IPS-11a (cell line): ENCODE results near the gene GABPB2.

Experiments
- H3K4me3 ChIP-seq: one replicate; pipeline ENCODE4 v1.5.1; 2013; ENCODE audit warnings: low read depth, low read length, control low read depth

GABPB2 gene

DNA sequence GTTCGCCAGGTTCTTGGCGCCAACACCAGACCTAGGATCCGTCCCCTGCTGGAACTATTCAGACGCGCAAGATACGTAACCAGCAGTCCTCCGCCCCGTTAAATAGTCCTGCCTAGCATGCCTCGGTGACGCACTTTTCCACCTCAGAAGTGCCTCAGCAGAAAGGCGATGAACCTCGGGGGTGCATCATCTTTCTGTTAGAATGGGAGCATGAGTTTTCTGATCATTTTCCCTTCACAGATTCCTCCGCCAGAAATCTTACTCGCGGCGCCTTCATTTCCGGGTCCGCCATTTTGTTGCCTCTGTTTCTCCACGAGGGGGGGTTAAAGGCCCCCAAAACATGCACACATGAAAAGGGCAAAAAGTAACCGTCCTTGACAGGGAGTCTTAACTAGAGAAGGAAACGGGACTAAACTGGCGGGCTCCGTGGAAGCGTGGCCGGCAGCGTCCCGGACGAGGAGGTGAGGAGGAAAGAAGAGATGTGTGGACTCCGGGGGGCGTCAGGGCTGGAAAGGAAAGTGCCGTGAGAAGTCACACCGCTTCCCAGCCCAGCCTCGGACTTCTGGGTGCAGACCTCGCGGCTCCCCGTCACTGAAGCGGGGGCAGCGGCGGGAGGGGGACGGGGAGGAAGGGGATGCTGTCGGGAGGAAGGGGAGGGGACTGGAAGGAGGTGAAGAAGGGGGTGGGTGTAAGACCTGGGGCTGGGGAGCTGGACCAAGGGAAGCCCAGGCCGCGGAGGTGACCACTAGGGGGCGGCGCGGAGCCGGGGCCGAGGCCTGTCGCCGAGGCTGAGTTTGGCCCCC lies at the start of gene GABPB2:
Gene GABPB2 (plus strand): TSS at position 288 of the 803 bp plus-strand sequence. CDS start 17,429 bp downstream, outside the sequence.
- H3K4me3 ChIP-seq = peak within 1 kb of the TSS; percentile 79

DNA sequence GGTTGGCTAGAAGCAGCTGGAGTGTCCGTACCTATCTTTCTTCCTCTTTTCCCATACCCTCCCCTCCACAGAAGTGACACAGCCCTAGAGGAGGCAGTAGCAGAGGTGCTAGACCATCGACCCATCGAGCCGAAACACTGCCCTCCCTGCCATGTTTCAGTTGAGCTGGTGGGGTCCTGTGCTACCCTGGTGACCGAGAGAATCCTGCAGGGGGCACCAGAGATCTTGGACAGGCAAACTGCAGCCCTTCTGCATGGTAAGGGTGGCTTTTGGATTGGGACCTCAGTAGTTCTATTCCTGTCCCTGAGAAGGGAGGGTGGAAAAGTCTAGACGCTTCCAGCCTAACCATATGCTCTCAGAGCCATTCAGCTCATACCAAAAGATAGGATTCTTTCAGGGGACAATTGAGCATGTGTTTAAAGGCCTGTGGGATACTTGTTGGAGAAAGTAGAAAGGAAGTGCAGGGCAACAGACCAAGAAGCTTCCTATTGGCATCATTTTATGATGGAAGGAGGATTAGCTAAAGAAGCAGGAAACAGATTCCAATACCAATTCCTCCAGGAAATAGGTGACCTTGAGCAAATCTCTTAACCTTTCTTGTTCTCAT lies 45.9 kb upstream of the GABPB2 start:
- H3K4me3 ChIP-seq = no peak overlapping the region

DNA sequence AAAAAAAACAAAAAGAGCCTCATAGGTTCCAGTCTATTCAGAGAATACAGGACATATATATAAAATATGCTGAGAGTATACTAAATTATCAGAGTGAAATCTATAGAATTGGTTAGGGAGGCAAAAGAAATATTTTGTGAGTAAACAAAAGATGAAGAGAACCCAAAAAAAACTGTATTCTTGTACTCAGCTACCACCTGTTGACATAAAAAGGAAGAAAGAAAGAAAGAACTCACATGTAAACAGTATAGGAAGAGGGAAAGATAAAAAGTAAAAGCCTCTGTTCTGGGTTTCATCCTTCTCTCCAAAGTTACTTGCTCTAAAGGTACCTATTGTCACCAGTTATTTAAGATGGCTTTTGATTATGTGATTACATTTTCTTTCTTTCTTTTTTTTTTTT lies 44.1 kb upstream of the GABPB2 start:
- no peak overlapping the region for H3K4me3 ChIP-seq

DNA sequence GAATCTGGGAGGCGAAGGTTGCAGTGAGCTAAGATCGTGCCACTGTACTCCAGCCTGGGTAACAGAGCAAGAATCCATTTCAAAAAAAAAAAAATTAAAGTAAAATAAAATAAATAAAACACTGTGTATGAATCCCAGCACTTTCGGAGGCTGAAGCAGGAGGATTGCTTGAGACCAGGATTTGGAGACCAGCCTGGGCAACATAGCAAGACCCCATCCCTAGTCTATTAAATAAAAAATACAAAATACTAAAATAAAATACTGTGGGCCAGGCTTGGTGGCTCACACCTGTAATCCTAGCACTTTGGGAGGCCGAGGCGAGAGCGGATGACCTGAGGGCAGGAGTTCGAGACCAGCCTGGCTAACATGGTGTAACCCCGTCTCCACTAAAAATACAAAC lies 38.4 kb upstream of the GABPB2 start:
- no peak overlapping the region for H3K4me3 ChIP-seq

DNA sequence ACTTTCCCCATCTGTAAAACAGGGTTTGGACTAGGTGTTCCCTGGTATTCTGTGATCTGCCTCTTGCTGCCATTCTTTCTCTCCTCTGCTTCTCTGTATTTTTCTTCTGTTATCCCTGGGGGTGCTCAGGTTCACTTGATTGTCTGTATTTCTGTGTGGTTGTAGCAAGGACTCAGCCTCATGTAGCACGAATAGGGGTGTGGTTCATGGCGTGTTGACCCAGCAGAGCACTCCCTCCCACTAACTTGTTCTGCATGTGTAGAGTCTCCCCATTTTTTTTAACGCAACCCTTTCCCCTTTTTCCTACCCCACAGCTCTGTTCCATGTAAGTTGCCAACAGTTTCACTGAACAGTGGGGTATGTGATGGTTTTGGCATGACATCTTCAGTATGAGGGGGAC lies 35.4 kb upstream of the GABPB2 start:
- no peak overlapping the region for H3K4me3 ChIP-seq

DNA sequence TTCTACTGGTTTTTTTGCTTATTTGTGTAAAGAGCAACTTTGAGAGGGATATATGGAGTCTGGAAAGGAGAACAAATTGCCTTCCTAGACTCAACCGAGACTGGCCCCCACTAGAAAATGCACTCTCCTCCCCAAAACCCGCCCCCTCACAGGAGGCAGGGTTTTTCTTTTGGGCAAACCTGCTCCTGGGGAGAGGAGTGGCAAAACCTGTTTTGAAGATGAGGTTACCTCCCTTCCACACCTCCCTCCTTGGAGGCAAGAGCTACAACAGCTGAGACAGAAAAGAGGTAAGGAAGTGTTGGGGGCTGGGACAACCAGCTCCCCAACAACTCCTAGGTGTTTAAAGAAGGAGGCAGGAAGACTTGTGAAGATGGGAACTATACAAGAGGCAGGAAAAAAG lies 34.2 kb upstream of the GABPB2 start, which contains the start of gene BNIPL:
Gene BNIPL (plus strand): TSS at position 231 of the 400 bp plus-strand sequence. CDS start 140 bp downstream, at position 371.
- no peak within 1 kb of the TSS for H3K4me3 ChIP-seq

DNA sequence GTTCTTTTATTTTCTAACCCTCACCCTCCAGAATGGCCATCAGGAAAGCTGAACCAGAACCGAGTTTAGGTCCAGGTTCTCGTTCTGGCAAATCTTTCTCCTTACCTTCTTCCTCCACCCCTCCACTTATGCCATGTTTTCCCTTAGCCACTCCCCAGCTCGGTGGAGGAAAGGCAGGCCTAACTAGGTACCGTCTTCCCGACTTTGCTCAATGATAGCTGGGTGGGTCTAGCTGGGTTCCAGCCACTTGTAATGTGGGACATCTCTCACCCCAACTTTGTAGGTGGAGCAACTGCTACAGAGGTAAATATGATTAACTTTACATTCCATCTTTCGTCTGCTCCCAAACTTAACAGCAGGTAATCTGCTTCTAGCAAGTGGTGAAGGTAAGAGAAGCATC lies 33.5 kb upstream of the GABPB2 start:
- H3K4me3 ChIP-seq = no peak overlapping the region

DNA sequence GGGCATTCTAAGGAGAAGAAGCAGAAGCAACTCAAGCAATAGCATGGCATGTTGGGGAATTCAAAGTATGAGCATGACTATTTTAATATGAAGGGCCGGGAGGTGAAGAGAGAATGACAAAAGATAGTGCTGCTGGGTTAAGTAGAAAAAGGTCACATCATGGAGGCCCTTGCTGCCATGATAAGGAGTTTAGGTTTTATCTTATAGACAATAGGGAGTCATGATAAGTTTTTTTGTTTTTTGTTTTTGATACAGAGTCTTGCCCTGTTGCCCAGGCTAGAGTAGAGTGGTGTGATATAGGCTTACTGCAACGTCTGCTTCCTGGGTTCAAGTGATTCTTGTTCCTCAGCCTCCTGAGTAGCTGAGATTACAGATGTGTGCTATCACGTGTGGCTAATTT lies 31.0 kb upstream of the GABPB2 start:
- no peak overlapping the region for H3K4me3 ChIP-seq

DNA sequence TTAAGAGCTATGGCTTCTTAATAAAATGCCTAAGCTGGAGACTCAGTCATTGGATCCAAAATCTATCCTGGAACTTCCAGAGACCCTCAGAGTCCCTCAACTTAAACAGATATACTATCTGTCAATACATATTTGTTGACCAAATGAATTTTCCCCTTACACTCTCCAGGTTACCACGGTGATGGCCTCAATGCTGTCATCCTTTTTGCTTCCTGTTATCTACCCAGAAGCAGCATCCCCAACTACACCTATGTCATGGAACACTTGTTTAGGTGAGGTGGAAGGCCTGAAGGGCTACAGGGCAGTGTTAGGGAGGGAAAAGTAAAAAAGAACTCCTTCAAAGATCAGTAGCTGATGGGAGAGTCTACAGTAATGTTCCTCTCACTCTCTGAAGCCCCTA lies 27.4 kb upstream of the GABPB2 start:
- H3K4me3 ChIP-seq = no peak overlapping the region

DNA sequence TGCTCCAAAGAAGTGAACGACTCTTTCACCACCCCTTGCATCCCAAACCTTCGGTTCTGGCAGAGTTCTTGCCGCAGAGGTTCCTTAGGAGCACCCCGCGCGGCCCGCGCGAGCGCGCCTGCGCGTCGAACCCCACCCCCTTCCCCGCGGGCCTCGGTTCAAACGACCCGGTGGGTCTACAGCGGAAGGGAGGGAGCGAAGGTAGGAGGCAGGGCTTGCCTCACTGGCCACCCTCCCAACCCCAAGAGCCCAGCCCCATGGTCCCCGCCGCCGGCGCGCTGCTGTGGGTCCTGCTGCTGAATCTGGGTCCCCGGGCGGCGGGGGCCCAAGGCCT lies 23.0 kb upstream of the GABPB2 start, which contains the start of gene C1orf56:
Gene C1orf56 (plus strand): TSS at position 161 of the 334 bp plus-strand sequence. CDS start 97 bp downstream, at position 258.
- H3K4me3 ChIP-seq = peak within 1 kb of the TSS; percentile 78

DNA sequence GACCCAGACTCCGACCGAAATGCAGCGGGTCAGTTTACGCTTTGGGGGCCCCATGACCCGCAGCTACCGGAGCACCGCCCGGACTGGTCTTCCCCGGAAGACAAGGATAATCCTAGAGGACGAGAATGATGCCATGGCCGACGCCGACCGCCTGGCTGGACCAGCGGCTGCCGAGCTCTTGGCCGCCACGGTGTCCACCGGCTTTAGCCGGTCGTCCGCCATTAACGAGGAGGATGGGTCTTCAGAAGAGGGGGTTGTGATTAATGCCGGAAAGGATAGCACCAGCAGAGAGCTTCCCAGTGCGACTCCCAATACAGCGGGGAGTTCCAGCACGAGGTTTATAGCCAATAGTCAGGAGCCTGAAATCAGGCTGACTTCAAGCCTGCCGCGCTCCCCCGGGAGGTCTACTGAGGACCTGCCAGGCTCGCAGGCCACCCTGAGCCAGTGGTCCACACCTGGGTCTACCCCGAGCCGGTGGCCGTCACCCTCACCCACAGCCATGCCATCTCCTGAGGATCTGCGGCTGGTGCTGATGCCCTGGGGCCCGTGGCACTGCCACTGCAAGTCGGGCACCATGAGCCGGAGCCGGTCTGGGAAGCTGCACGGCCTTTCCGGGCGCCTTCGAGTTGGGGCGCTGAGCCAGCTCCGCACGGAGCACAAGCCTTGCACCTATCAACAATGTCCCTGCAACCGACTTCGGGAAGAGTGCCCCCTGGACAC lies 22.5 kb upstream of the GABPB2 start:
- H3K4me3 ChIP-seq = peak overlapping the region; percentile 78

DNA sequence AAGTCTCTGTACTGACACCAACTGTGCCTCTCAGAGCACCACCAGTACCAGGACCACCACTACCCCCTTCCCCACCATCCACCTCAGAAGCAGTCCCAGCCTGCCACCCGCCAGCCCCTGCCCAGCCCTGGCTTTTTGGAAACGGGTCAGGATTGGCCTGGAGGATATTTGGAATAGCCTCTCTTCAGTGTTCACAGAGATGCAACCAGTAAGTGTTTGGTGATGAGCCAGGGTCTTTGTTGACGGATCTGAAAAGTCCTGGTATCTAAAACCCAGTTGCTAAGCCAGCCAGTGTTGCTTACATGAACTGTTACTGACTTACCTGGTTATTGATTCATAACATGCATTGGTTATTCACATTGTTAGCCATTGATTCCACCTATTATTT lies 21.9 kb upstream of the GABPB2 start:
- peak overlapping the region; percentile 78 for H3K4me3 ChIP-seq

DNA sequence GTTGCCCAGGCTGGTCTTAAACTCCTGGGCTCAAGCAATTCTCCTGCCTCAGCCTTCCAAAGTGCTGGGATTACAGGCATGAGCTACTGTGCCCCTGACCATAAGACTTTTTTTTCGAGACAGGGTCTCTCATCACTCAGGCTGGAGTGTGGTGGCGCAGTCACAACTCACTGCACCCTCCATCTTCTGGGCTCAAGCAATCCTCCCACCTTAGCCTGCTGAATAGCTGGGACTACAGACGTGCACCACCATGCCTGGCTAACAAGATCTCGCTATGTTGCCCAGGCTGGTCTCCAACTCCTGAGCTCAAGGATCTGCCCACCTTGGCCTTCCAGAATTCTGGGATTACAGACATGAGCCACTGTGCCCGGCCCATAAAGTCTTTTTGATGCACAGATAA lies 21.1 kb upstream of the GABPB2 start:
- no peak overlapping the region for H3K4me3 ChIP-seq

DNA sequence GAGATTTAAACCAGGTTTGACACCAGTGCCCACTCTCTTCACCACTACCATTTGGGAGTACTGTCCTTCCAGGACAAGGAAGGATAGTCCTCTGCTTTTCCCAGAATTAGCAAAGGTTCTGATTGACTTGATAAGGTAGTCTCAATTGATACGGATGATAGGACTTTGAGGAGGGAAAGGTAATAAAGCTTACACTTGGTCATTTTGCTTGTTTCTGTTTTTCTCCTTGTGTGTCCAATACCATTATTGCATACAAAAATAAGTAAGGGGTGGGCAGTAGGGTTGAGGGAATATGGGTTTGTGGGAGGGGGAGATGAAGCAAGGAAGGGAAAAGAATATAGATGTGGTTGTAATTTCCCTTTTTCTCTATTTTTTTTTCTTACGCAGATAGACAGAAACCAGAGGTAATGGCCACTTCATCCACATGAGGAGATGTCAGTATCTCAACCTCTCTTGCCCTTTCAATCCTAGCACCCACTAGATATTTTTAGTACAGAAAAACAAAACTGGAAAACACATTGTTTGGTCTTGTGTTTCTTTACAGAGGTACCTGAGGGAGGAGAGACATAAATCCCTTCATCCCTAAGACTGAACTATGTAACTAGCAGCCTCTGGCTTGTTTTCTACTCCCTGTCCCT lies 20.4 kb upstream of the GABPB2 start:
- no peak overlapping the region for H3K4me3 ChIP-seq

DNA sequence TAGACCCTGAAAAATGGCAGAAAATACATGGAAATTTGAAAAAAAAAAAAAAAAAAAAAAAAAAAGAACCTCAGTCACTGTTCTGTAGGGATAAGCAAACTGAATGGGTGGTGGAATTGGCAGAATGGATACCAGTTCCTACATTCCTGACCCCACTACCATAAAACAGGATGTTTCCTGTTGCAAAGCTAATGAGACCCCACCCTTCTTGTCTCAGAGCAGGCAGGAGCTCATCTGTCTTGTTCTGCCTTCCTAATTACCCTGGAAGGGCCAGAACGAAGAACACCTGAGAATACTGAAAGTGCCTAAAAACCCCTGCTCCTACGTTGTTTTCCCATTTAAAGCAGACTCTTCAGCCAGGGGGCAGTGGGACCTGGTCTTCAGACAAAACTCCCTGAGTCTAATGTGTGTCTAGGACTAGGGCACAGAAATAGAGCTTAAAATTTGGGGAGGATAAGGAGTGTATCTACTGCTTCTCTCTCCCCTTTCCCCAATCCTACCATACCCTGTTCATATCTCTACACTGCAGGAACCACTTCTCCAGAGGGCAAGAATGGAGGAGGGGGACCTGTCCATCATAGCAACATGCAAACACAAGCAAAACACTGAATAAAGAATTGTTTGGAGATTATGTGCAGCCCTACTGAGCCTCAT lies 19.1 kb upstream of the GABPB2 start:
- no peak overlapping the region for H3K4me3 ChIP-seq

DNA sequence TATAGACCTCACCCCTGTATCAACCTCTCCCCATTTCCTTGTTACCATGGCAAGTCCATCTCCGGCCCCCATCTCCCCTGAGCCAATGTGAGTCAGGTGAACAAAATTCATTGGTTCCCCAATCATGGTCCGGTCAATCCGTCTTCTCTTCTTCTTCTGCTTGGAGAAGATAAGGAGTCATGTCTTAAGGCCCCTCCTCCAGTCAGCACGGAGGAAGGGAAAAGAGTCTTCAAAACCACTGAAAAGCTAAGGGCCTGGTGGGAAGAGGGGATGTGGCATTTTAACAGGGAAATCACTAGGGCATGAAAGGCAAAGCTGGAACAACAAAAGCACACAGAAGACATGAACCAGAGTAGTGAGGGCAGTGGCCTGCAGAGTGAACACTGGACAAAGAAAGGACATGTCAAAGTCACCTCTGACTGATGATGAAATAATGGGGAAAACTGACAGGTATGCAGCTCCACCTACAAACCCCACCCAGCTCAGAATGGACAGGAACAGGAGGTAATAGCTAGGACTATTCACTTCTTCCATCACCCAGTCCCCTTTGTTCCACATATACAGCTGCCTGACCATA lies 15.5 kb upstream of the GABPB2 start:
- H3K4me3 ChIP-seq = no peak overlapping the region

DNA sequence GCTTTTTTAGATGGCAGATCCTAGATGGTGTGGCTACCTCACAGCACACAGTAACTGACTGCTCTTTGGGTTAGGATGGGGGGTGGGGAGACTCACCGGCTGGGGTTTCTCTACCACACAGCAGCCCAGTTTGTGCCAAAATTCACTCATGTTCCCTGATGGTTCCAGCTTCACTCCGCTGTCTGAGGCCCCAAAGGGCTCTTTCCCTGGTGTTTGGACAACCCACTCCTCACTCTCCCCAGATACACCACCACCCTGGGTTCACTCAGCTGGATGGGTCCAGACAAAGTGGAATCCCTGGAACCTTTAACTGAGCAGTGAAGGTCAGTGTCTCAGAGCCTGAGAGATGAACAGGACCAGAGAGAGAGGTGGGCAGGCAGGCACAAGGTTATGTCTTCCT lies 15.0 kb upstream of the GABPB2 start:
- no peak overlapping the region for H3K4me3 ChIP-seq

DNA sequence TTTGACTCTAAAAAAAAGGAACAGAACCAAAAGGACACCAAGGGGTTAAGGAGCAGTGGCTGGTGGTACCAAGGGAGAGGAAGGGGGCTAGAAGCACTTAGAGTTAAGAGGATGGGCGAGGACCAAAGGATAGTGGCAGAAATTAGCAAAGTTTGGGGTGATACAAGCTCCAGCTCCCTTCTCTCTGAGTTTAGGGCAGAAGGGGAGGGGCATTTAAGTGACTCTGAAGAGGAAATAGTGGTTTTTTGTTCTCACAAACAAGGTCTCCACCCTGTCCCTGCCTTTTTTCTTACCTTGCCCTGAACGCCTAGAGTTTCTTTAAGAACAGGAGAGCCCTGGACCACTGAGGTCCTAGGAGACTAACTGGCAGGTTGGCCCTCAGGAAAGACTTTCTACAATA lies 14.4 kb upstream of the GABPB2 start:
- no peak overlapping the region for H3K4me3 ChIP-seq

DNA sequence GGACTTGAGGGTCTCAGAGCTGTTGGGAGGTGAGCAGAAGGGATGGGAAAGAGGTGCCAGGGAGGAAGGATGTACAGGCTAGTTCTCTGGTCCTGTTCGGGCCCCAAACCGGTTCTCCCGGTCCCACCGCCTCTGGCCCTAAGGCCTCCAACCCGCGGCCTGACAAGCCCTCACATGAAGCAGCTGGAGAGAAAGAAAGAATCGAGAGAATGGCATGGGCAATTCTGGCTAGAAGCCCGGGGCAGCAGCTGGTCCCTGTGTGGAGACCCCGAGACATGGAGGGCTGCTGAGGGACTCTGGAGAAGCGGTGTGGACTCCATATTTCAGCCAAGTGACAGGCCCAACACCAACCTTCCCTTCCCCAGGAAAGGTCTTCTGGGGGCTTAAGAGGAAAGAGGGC lies 11.9 kb upstream of the GABPB2 start:
- peak overlapping the region; percentile 91 for H3K4me3 ChIP-seq
